WERI-Rb-1 (cell line): ENCODE results near the gene PPP1R16B.

Source experiments
- DNase-seq: peaks from one replicate; pipeline ENCODE4 v3.0.0-alpha.2; 2020
- H3K27ac ChIP-seq: fragments of 250-450 bp; sonication (Bioruptor Pico); 2 replicates; pipeline ENCODE4 v1.5.1; 2020; ENCODE audit warnings: mild to moderate bottlenecking, moderate library complexity
- H3K27me3 ChIP-seq: fragments of 250-450 bp; sonication (Bioruptor Pico); 2 replicates; pipeline ENCODE4 v1.5.1; 2021; ENCODE audit warnings: mild to moderate bottlenecking, low read depth, moderate library complexity; ENCODE audit not compliant: insufficient read depth, severe bottlenecking
- H3K36me3 ChIP-seq: fragments of 250-450 bp; sonication (Bioruptor Pico); 2 replicates; pipeline ENCODE4 v1.5.1; 2020; ENCODE audit warnings: mild to moderate bottlenecking, moderate library complexity
- H3K4me3 ChIP-seq: 2 replicates; pipeline ENCODE4 v1.5.1; 2011; ENCODE audit warnings: low read depth, mild to moderate bottlenecking, control low read depth, low read length
- H3K9me3 ChIP-seq: fragments of 250-450 bp; sonication (Bioruptor Pico); 2 replicates; pipeline ENCODE4 v1.5.1; 2021; ENCODE audit warnings: mild to moderate bottlenecking, moderate library complexity; ENCODE audit not compliant: severe bottlenecking
- TF ChIP-seq, protein P1 (sequence below): IDR thresholded peaks from 2 replicates; pipeline ENCODE4 v1.5.1; 2011; ENCODE audit warnings: low read depth, mild to moderate bottlenecking, control low read depth, inconsistent platforms, low read length

The PPP1R16B gene

DNA sequence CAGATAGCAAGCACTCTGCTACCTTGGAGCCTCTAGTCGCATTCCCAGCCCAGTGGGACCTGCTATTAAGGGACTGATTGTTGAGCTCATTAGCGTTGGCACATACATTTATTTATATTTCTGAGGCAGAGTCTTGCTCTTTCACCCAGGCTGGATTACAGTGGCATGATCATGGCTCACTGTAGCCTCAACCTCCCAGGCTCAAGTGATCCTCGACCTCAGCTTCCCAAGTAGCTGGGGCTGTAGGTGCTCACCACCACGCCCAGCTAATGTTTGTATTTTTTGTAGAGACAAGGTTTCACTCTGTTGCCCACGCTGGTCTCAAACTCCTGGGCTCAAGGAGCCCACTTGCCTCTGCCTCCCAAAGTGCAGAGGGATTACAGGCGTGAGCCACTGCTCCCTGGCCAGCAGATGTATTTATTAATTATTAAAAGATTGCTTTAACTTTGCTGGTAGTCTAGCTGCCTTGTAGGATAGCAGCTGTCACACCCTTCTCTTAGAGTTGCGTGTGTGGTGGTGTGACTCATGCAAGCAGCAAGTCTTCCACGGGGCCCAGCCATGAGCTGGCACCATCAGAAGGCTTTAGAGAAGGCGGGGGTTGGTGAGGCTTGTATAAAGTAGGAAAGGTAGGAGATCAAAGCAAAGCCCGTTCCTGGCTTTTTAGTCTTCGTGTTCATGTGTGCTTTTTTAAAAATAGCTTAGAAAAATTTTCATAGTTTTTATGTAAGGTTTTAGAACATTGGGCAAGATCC, 40.8 kb upstream of the PPP1R16B start:
- Histone ChIP-seq H3K27me3 (no peaks in the 10 kb centered on the region), H3K36me3 (peaks cover 52% of the 10 kb centered on the region), H3K27ac (no peak overlapping the region), H3K9me3 (no peaks in the 10 kb centered on the region), H3K4me3 (no peak overlapping the region)
- TF ChIP-seq, protein P1, sequence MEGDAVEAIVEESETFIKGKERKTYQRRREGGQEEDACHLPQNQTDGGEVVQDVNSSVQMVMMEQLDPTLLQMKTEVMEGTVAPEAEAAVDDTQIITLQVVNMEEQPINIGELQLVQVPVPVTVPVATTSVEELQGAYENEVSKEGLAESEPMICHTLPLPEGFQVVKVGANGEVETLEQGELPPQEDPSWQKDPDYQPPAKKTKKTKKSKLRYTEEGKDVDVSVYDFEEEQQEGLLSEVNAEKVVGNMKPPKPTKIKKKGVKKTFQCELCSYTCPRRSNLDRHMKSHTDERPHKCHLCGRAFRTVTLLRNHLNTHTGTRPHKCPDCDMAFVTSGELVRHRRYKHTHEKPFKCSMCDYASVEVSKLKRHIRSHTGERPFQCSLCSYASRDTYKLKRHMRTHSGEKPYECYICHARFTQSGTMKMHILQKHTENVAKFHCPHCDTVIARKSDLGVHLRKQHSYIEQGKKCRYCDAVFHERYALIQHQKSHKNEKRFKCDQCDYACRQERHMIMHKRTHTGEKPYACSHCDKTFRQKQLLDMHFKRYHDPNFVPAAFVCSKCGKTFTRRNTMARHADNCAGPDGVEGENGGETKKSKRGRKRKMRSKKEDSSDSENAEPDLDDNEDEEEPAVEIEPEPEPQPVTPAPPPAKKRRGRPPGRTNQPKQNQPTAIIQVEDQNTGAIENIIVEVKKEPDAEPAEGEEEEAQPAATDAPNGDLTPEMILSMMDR = no peak
- no peak for DNase-seq

DNA sequence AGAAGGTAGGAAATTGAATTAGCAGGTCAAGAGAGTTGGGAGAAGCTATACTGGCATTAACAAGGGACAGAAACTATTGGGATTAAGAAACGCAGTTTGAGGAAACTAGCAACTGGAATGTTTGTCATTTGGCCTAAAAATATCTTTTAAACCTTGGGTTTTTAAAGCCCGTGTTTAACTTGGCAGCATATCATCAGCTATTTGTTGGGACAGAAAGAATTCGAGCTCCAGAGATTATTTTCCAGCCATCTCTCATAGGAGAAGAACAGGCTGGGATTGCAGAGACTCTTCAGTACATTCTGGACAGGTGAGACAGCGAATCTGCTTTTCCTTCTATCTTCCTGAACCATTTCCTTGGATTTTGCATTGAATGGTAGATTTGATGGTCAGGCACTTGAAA, 39.4 kb upstream of the PPP1R16B start:
- Histone ChIP-seq H3K36me3 (peaks cover 45% of the 10 kb centered on the region), H3K27me3 (no peaks in the 10 kb centered on the region), H3K4me3 (no peak overlapping the region), H3K27ac (no peak overlapping the region), H3K9me3 (no peaks in the 10 kb centered on the region)
- TF ChIP-seq, protein P1 = no peak
- DNase-seq = no peak

DNA sequence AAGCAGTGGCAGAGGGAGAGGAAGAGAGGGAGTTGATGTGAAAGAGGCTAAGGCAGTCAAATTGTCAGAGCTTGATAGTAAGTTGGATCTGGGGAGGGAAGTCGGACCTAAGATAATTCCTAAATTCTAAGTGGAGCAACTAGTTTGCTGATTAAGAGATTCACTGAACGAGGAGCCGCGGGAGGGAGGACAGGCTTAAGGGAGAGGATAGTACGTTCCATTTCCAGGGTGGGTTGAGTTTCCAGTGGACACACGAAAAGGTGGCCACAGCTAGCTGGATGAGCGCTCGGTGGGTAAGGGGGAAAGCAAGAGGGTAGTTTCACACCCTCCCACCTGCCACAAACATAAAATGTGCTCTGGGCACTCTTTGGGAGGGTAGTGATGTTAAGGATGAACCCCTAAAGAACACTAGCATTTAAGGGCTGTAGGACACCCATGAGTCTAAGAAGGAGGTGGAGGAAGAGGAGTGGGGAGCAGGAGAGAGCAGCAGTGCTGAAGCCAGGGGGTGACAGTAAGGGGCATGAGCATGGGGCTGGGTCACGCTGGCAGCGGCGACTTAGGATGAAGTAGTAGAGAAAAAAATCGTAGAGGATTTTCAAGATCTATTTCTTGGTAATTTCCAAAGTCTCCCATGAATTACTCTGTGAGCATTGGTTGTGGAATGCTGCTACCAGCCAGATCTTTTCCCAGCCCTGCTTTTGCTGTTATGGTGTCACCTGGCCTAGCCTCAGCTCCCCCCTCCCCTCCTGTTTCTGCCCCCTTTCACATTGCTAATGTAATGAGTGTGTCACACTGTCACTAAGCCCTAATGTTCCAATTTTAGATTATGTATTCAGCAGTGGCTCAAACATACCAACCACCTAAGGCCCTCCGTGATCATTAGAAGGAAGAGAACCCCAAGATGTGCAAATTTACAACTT, 35.9 kb upstream of the PPP1R16B start:
- no peak overlapping the region for H3K4me3 ChIP-seq

DNA sequence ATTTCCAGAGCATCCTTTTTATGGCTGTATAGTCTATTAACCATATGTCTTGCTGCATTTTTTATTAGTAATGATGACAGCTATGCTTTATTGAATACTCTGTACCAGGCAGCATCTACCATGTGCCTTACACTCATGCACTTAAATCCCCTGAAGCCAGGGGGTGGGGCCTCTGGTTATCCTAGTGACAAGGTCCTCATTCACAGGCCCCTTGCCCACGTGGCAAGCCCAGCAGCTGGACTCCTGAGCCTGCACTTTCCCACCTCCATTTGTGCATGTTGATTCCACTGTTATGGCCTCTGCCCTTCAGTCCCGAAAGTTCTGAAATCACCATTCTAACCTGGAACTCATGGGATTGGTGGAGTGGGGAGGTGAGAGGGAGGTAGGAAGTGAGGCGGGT, 35.0 kb upstream of the PPP1R16B start:
- peak overlapping the region; percentile 20 for H3K27ac ChIP-seq
- H3K27me3 ChIP-seq = no peaks in the 10 kb centered on the region
- H3K4me3 ChIP-seq = no peak overlapping the region
- DNase-seq = peak; percentile 65
- TF ChIP-seq, protein P1 = no peak
- H3K36me3 ChIP-seq = peaks cover 49% of the 10 kb centered on the region
- H3K9me3 ChIP-seq = no peaks in the 10 kb centered on the region

More for the DNA sequence above, 35.9 kb upstream of the PPP1R16B start:
- no peak for DNase-seq
- Histone ChIP-seq H3K27ac (no peak overlapping the region), H3K27me3 (no peaks in the 10 kb centered on the region), H3K36me3 (peaks cover 51% of the 10 kb centered on the region), H3K9me3 (no peaks in the 10 kb centered on the region)
- TF ChIP-seq, protein P1 = no peak

DNA sequence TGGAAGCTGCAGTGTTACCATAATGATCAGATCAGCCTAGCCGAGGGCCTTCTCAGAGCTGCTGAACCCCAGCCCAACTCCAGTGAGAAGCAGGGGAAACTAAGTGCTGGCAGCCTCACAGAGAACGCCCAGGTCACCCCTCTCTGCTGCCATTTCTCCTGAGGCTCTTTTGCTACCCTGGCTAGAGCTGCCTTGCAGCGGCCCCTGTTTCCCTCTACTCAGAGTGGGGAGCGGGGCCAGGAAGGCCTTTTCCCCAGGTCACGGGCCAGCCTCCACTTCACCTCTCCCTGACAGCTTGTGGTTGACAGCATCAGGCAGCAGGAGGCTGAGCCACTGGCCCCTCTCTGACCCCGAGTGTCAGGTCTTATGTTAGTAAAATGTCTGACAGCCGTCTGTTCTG, 34.5 kb upstream of the PPP1R16B start:
- Histone ChIP-seq H3K27ac (peak overlapping the region; percentile 20), H3K9me3 (no peaks in the 10 kb centered on the region), H3K4me3 (no peak overlapping the region), H3K27me3 (no peaks in the 10 kb centered on the region), H3K36me3 (peaks cover 45% of the 10 kb centered on the region)
- DNase-seq = peak; percentile 27
- TF ChIP-seq, protein P1 = no peak
